ENCODE data around the gene PDZD2.
"Not testable (repeated sequence)": the region's sequence is repeated elsewhere in the genome, so short reads cannot be mapped to it uniquely, and the experiment has no call there.

The PDZD2 gene

GRCh38 chr5:32000731-32001130 is 361.8 kb downstream of the PDZD2 start:
- no peak for DNase-seq (ENCODE audit: low read depth in 2 of 2, low spot score in 1 of 2)

DNA sequence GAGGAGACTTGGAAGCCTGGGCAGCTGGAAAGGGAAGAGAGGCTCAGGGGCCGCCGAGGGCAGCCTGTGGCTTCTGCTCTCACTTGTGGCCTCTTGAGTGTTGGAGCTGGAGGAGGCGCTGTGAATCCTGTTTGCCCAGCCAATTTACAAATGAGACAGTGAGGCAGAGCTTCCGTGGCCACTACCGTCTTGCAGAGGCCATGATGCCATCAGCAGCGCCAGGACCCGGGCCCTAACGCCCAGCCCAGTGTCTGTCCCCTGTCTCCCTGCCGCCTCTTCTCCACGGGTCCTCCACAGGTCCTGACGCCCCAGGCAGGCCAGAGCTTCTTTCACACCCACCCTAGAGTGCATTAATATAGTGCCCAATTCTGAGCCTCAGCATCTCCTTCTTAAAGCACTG is 362.4 kb downstream of the PDZD2 start:
- no peak for DNase-seq (ENCODE audit: low read depth in 2 of 2, low spot score in 1 of 2)

DNA sequence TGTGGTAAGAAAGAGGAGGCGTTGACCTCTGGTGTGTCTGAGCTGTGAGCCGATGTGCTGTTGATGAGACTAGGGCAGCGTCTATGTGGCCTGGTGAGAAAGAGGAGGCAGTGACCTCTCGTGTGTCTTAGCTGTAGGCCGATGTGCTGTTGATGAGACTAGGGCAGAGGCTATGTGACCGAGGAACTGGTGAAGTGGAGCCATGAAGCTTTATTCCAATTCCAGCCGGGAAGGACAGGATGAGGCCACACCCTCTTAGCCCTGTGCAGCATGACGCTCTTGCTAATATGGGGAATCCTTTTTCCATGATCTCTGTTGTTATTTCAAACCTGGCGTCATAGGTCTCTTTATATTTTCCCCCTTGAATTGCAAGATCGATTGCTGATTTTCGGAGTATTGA is 362.8 kb downstream of the PDZD2 start:
- no peak for DNase-seq (ENCODE audit: low read depth in 2 of 2, low spot score in 1 of 2)

DNA sequence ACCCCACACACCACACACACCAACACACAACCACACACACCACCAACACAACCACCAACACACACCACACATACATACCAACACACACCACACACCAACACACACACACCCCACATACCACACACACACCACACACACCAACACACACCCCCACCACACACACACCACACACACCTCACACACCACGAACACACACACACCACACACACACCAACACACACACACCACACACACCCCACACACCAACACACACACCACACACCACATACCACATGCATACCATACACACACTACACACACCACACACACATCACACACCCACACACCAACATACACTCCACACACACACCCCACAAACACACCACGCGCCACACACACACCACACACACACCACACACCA is 363.8 kb downstream of the PDZD2 start:
- DNase-seq (ENCODE audit: low read depth in 2 of 2, low spot score in 1 of 2): no peak

- DNase-seq (ENCODE audit: low read depth in 2 of 2, low spot score in 1 of 2): no peak
Observed at GRCh38 chr5:32003981-32004380, 365.1 kb downstream of the PDZD2 start.

GRCh38 chr5:32004404-32004803 is 365.5 kb downstream of the PDZD2 start:
- DNase-seq (ENCODE audit: low read depth in 2 of 2, low spot score in 1 of 2): no peak

GRCh38 chr5:32008746-32009145 is 369.8 kb downstream of the PDZD2 start:
- no peak for DNase-seq (ENCODE audit: low read depth in 2 of 2, low spot score in 1 of 2)

- DNase-seq (ENCODE audit: low read depth in 2 of 2, low spot score in 1 of 2): no peak
Observed at GRCh38 chr5:32013658-32014057, 374.7 kb downstream of the PDZD2 start.

- no peak for DNase-seq (ENCODE audit: low read depth in 2 of 2, low spot score in 1 of 2)
Observed at GRCh38 chr5:32014096-32014745, 375.3 kb downstream of the PDZD2 start.

DNA sequence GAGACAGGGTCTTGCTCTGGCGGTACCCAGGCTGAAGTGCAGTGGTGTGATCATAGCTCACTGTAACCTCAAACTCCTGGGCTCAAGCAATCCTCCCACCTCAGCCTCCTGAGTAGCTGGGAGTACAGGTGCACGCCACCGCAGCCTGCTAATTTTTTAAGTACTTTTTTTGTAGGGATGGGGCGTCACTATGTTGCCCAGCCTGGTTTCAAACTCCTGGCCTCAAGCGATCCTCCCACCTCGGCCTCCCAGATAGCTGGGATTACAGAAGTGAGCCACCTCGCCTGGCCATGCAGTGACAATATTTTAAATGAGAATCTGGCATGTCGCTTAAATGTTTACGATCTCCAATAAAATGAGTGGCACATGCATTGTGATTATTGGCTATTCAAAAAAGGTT is 376.3 kb downstream of the PDZD2 start:
- not testable (repeated sequence) for DNase-seq (ENCODE audit: low read depth in 2 of 2, low spot score in 1 of 2)

DNA sequence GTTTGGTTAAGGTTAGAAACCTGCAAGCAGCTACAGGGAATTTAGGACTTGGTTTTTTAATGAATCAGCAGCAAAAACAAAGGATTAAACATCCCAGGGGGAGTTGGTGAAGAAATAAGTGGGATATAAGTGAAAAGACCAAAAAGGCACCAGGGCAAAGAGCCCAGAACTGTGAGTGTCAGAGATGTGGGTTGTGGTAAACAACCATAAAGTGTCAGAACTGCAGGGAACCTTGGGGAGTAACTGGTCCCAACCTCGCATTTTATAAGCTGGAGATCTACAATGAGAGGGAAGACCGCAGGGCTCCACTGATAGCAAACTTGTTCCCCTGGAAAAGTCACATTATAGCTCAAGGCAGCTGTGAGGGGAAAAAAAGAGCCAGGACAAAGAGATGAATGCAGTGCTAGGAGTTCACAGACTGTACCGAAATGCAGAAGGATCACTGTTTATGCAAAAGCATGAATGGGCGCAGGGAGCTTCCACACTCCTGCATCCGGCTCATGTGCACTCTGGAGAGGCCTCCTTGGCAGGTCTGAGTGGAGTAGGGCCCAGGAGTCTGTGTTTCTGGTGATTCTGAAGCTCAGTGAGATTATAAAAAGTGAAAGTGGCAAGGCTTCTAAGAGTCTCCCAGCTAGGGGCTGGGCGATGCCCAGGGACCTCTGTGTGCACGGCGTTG is 378.9 kb downstream of the PDZD2 start:
- no peak for DNase-seq (ENCODE audit: low read depth in 2 of 2, low spot score in 1 of 2)

GRCh38 chr5:32018476-32019436 is 379.8 kb downstream of the PDZD2 start:
- DNase-seq (ENCODE audit: low read depth in 2 of 2, low spot score in 1 of 2): no peak

DNA sequence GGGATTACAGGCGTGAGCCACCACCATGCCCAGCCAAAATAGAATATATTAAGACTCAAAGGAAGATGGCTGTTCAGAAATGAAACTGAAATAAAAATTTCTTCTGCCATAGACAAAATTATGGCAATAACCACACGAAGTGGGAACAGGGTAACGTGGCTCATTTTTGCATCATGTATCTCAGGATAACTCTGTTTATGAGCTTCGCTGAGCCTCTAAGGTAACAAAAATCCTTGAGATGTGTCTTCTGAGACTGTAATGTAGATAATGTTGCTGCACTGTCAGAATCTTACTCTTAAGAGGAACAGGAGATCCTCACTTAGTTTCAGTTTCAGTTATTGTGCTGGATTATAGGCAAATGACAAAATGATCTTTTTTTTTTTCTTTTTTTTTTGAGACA is 381.3 kb downstream of the PDZD2 start:
- DNase-seq (ENCODE audit: low read depth in 2 of 2, low spot score in 1 of 2): no peak

- no peak for DNase-seq (ENCODE audit: low read depth in 2 of 2, low spot score in 1 of 2)
Observed at GRCh38 chr5:32020946-32021345, 382.0 kb downstream of the PDZD2 start.

DNA sequence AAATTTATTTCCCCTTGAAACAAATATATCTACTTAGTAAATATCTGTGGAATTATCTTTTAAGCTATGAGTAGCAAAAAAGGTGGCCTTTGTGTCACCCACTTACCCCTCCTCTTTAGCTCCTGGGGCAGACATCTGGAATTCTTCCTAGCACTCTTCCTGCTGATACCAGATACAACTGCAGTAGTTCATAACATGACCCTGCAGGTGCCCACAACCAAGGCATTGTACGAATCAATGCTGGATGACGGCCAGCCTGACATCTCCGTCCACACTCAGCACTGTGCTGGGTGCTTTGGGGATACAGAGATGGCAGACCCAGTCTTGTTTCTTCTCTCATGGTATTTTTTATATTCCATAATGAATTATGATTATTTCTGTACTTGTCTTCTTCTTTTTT is 382.8 kb downstream of the PDZD2 start:
- no peak for DNase-seq (ENCODE audit: low read depth in 2 of 2, low spot score in 1 of 2)

DNA sequence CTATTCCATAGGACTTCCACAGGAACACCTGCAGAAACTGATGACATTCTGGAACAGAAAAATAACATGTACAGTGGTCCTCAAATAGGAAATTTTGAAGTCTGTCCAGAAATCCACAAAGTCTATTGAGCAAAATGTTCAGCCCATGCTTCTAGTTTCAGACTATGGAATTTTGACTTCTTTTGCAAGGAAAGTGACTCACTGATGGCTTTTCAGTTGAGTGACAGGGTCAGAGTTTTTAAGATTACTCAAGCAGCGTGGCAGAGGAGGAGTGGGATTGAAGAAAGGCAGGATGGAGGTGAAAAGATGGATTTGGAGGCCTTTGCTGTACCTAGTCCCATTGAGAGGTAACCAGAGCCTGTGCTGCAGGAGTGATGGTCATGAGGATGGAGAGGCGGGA is 383.7 kb downstream of the PDZD2 start:
- no peak for DNase-seq (ENCODE audit: low read depth in 2 of 2, low spot score in 1 of 2)

GRCh38 chr5:32023816-32024215 is 384.9 kb downstream of the PDZD2 start:
- no peak for DNase-seq (ENCODE audit: low read depth in 2 of 2, low spot score in 1 of 2)

GRCh38 chr5:32024751-32025150 is 385.8 kb downstream of the PDZD2 start:
- no peak for DNase-seq (ENCODE audit: low read depth in 2 of 2, low spot score in 1 of 2)

DNA sequence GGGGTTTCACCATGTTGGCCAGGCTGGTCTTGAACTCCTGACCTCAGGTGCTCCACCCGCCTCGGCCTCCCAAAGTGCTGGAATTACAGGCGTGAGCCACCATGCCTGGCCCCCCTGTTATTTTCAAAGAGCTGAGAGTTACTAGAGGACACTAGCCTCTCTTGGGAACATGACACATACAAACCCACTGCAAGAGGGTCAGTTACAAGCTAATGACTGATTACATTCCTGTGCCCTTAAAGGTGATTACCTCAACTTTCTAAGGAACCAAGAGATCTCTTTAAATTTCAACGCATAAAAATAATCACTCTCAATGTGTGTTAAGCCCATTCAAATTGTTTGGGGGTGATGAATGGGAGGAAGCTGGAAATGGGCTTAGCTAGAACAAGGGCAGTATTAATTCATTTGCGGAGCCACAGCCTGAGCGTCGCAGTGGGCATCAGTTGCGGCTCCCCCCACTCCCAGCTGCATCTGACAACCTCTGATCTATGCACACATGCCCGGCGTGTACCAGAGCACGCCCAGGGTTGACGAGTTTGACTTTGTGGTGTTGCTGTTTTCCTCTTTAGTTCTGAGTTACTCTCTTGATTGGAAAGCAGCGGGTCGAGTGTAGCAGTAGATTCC is 388.3 kb downstream of the PDZD2 start:
- no peak for DNase-seq (ENCODE audit: low read depth in 2 of 2, low spot score in 1 of 2)

- no peak for DNase-seq (ENCODE audit: low read depth in 2 of 2, low spot score in 1 of 2)
Observed at GRCh38 chr5:32027717-32028458, 389.0 kb downstream of the PDZD2 start.

GRCh38 chr5:32029261-32029660 is 390.3 kb downstream of the PDZD2 start:
- DNase-seq (ENCODE audit: low read depth in 2 of 2, low spot score in 1 of 2): no peak
